Measurements from ENCODE around the gene MTMR2. TPM values are rescaled to one million over a fixed set of nuclear protein-coding genes. Genes with fewer than 3 reads are reported as not detected.
A peak's percentile ranks its signal among the peaks of the same experiment; 100 is the strongest.

Gene MTMR2
- total and polyA plus RNA-seq, 10 of the 15 experiments (the other 5 are each of a cell fraction or from before 2014, with no cell fraction given): 7.6 to 46.6 (median 22.5) TPM

DNA sequence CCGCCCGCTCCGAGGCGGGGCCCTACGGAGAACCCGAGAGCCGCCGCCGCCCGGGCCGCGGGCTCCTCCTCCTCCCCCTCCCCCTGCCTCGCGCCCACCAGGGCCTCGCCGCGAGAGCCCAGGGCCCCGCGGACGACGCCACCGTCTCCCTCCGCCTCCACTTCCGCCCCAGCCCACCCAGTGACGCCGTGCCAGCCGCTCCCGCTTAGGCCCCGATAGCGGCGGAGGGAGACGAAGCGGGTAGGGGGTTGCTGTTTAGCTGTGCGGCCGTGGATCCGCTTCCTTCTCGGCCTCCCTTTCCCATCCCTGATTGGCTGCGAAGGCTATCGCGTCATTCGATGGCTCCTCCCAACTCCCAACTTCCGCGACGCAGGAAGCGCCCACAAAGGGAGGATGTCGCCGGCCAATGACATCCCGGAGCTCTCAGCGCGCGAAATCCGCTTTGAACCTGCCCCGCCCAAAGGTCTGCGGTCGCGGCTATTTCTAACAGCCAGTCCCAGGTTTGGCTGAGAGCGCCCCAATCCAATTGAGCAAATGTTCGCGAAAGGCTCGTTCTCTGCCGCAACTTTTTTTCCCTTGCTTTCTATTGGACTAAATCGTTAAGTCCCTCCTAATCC is 134.3 kb downstream of the MTMR2 start, which contains the start of gene FAM76B (continued):
- TF ChIP-seq CREM (IDR thresholded peaks at IDR 0.05; ENCODE audit: low read depth) (peak; percentile 96), SRF (IDR thresholded peaks at IDR 0.05; ENCODE audit: low read depth in 2 of 2, low read length in 2 of 2) (peak; percentile 75 to 88), RELA (IDR thresholded peaks at IDR 0.05; ENCODE audit: borderline replicate concordance, partially characterized antibody) (peak; percentile 50), SKIL (IDR thresholded peaks at IDR 0.05; ENCODE audit: low read depth, poor library complexity, severe bottlenecking) (no peak), RAD21 (IDR thresholded peaks at IDR 0.05; ENCODE audit: insufficient read depth, low read depth, low read length) (no peak), SIN3A (IDR thresholded peaks at IDR 0.05; ENCODE audit: low read depth, low read length) (peak; percentile 83), SMAD1 (IDR thresholded peaks at IDR 0.05; ENCODE audit: low read depth, partially characterized antibody) (no peak), CHD4 (IDR thresholded peaks at IDR 0.05) (no peak), MXI1 (IDR thresholded peaks at IDR 0.05; ENCODE audit: low read depth, low read length) (no peak), NR2C1 (IDR thresholded peaks at IDR 0.05) (0 out of 2 replicates have a peak, but pooled peaks have one; percentile 29), SMARCA5 (IDR thresholded peaks at IDR 0.05) (peak; percentile 9; the same call in 1 of the 2 replicates), YBX1 (IDR thresholded peaks at IDR 0.05) (no peak), POLR2A (IDR thresholded peaks at IDR 0.05; ENCODE audit: low read depth, low read length) (peak; percentile 88), SP1 (IDR thresholded peaks at IDR 0.05; ENCODE audit: low read depth, low read length) (peak; percentile 53), SPI1 (IDR thresholded peaks at IDR 0.05; ENCODE audit: borderline replicate concordance, insufficient read depth, low read depth, low read length) (no peak; the same call in none of the 2 replicates), CREB1 (IDR thresholded peaks at IDR 0.05; ENCODE audit: low read depth) (peak; percentile 97), KDM1A (IDR thresholded peaks at IDR 0.05; ENCODE audit: borderline replicate concordance) (no peak), KAT2A (conservative IDR thresholded peaks at IDR 0.05; ENCODE audit: control insufficient read depth, low read depth, low read length) (no peak), HCFC1 (IDR thresholded peaks at IDR 0.05; ENCODE audit: low read length) (peak; percentile 67), JUNB (IDR thresholded peaks at IDR 0.05) (no peak), BCL11A (IDR thresholded peaks at IDR 0.05; ENCODE audit: low read depth, low read length) (no peak), FOS (IDR thresholded peaks at IDR 0.05; ENCODE audit: borderline replicate concordance, extremely low read depth, insufficient read length) (peak; percentile 51), BRCA1 (IDR thresholded peaks at IDR 0.05; ENCODE audit: low read depth, low read length) (no peak), MLLT1 (IDR thresholded peaks at IDR 0.05) (no peak; the same call in 1 of the 2 replicates), ZSCAN29 (IDR thresholded peaks at IDR 0.05) (peak; percentile 77; the same call in 1 of the 2 replicates)
- TF ChIP-seq, protein P1, sequence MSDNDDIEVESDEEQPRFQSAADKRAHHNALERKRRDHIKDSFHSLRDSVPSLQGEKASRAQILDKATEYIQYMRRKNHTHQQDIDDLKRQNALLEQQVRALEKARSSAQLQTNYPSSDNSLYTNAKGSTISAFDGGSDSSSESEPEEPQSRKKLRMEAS (IDR thresholded peaks at IDR 0.05; ENCODE audit: low read depth, low read length): peak; percentile 73
- TF ChIP-seq, protein P2, sequence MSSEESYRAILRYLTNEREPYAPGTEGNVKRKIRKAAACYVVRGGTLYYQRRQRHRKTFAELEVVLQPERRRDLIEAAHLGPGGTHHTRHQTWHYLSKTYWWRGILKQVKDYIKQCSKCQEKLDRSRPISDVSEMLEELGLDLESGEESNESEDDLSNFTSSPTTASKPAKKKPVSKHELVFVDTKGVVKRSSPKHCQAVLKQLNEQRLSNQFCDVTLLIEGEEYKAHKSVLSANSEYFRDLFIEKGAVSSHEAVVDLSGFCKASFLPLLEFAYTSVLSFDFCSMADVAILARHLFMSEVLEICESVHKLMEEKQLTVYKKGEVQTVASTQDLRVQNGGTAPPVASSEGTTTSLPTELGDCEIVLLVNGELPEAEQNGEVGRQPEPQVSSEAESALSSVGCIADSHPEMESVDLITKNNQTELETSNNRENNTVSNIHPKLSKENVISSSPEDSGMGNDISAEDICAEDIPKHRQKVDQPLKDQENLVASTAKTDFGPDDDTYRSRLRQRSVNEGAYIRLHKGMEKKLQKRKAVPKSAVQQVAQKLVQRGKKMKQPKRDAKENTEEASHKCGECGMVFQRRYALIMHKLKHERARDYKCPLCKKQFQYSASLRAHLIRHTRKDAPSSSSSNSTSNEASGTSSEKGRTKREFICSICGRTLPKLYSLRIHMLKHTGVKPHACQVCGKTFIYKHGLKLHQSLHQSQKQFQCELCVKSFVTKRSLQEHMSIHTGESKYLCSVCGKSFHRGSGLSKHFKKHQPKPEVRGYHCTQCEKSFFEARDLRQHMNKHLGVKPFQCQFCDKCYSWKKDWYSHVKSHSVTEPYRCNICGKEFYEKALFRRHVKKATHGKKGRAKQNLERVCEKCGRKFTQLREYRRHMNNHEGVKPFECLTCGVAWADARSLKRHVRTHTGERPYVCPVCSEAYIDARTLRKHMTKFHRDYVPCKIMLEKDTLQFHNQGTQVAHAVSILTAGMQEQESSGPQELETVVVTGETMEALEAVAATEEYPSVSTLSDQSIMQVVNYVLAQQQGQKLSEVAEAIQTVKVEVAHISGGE (CRISPR knock-in tag; IDR thresholded peaks at IDR 0.05): no peak
